GM23338 (cell line): ENCODE measurements around the gene IQCM. TPM values are rescaled to one million over a fixed set of nuclear protein-coding genes. Genes with fewer than 3 reads are reported as not detected.

ENCODE experiments used
- ATAC-seq: fragments of 200-7000 bp; cut with Tn5 transposase; 3 replicates; pipeline ENCODE4 v1.9.1; 2020
- DNase-seq: peaks from one replicate; pipeline ENCODE4 v3.0.0-alpha.2; 2015; ENCODE audit warnings: low spot score
- H2AFZ ChIP-seq: fragments of 200-600 bp; sonication (generic); 2 replicates; pipeline ENCODE4 v1.8.0; 2016; ENCODE audit warnings: antibody characterized with exemption, mild to moderate bottlenecking, moderate library complexity
- H3F3A ChIP-seq: fragments of 200-600 bp; sonication (generic); replicated peaks from 2 replicates; pipeline ENCODE4 v1.8.0; 2017; ENCODE audit warnings: antibody characterized with exemption, mixed run types, low read depth
- H3K27ac ChIP-seq: fragments of 200-600 bp; sonication (generic); 2 replicates; pipeline ENCODE4 v1.6.1; 2016; ENCODE audit warnings: low read depth
- H3K27me3 ChIP-seq: fragments of 200-600 bp; sonication (generic); 2 replicates; pipeline ENCODE4 v1.8.0; 2016; ENCODE audit warnings: mild to moderate bottlenecking, mixed run types, moderate library complexity; ENCODE audit not compliant: insufficient read depth
- H3K36me3 ChIP-seq: fragments of 200-600 bp; sonication (generic); 2 replicates; pipeline ENCODE4 v1.8.0; 2016; ENCODE audit warnings: mild to moderate bottlenecking; ENCODE audit not compliant: insufficient read depth
- H3K4me1 ChIP-seq: fragments of 200-600 bp; sonication (generic); 2 replicates; pipeline ENCODE4 v1.8.0; 2016; ENCODE audit warnings: mild to moderate bottlenecking, moderate library complexity; ENCODE audit not compliant: insufficient read depth
- H3K4me2 ChIP-seq: fragments of 200-600 bp; sonication (generic); 2 replicates; pipeline ENCODE4 v1.7.1; 2017; ENCODE audit warnings: mixed run types
- H3K4me3 ChIP-seq: fragments of 200-600 bp; sonication (generic); 2 replicates; pipeline ENCODE4 v1.6.1; 2016; ENCODE audit warnings: mixed run types
- H3K79me2 ChIP-seq: fragments of 200-600 bp; sonication (generic); replicated peaks from 2 replicates; pipeline ENCODE4 v1.8.0; 2017; ENCODE audit warnings: mild to moderate bottlenecking; ENCODE audit not compliant: insufficient read depth
- H3K9me2 ChIP-seq: fragments of 200-600 bp; sonication (generic); 2 replicates; pipeline ENCODE4 v1.8.0; 2017; ENCODE audit not compliant: insufficient read depth
- H4K20me1 ChIP-seq: fragments of 200-600 bp; sonication (generic); replicated peaks from 2 replicates; pipeline ENCODE4 v1.8.0; 2017; ENCODE audit warnings: mild to moderate bottlenecking; ENCODE audit not compliant: insufficient read depth
- H3K27ac Mint-ChIP-seq: 2 replicates; pipeline ENCODE4 v1.8.0; 2020; ENCODE audit warnings: inconsistent platforms, mild to moderate bottlenecking, moderate library complexity, mixed read lengths
- H3K27me3 Mint-ChIP-seq: 3 replicates; pipeline ENCODE4 v1.8.0; 2022; ENCODE audit warnings: low read depth, mild to moderate bottlenecking, moderate library complexity, mixed read lengths, inconsistent platforms; ENCODE audit not compliant: insufficient read depth, poor library complexity
- H3K36me3 Mint-ChIP-seq: 3 replicates; pipeline ENCODE4 v1.8.0; 2021; ENCODE audit warnings: low read depth, mild to moderate bottlenecking, inconsistent platforms, moderate library complexity, mixed read lengths
- H3K4me1 Mint-ChIP-seq: 3 replicates; pipeline ENCODE4 v1.8.0; 2020; ENCODE audit warnings: mild to moderate bottlenecking, inconsistent platforms, mixed read lengths
- H3K4me3 Mint-ChIP-seq: 3 replicates; pipeline ENCODE4 v1.8.0; 2021; ENCODE audit warnings: moderate library complexity, mild to moderate bottlenecking, inconsistent platforms, mixed read lengths
- H3K9me3 Mint-ChIP-seq: 3 replicates; pipeline ENCODE4 v1.8.0; 2020; ENCODE audit warnings: moderate library complexity, mild to moderate bottlenecking, inconsistent platforms, mixed read lengths
- CREB1 ChIP-seq: fragments of 250-450 bp; sonication (Bioruptor Pico); IDR thresholded peaks from 2 replicates; pipeline ENCODE4 v1.5.0; 2020; ENCODE audit warnings: low read depth, mild to moderate bottlenecking, moderate library complexity
- EZH2 ChIP-seq: fragments of 200-600 bp; sonication (generic); IDR thresholded peaks from one replicate; pipeline ENCODE4 v1.8.0; 2017; ENCODE audit warnings: antibody characterized with exemption, mild to moderate bottlenecking, low read depth; ENCODE audit not compliant: unreplicated experiment
- EZH2phosphoT487 ChIP-seq: fragments of 200-600 bp; sonication (generic); IDR thresholded peaks from one replicate; pipeline ENCODE4 v1.8.1; 2018; ENCODE audit warnings: antibody characterized with exemption; ENCODE audit not compliant: unreplicated experiment
- JUNB ChIP-seq: IDR thresholded peaks from one replicate; pipeline ENCODE4 v1.6.1; 2016; ENCODE audit warnings: antibody characterized with exemption; ENCODE audit not compliant: unreplicated experiment
- NANOG ChIP-seq: IDR thresholded peaks from 2 replicates; pipeline ENCODE4 v1.6.1; 2016; ENCODE audit warnings: antibody characterized with exemption, borderline replicate concordance
- POLR2AphosphoS5 ChIP-seq: IDR thresholded peaks from 2 replicates; pipeline ENCODE4 v1.6.1; 2016; ENCODE audit warnings: antibody characterized with exemption, low read depth
- REST ChIP-seq: IDR thresholded peaks from one replicate; pipeline ENCODE4 v1.6.1; 2018; ENCODE audit warnings: antibody characterized with exemption; ENCODE audit not compliant: unreplicated experiment
- STAT1 ChIP-seq: IDR thresholded peaks from one replicate; pipeline ENCODE4 v1.6.1; 2016; ENCODE audit warnings: antibody characterized with exemption; ENCODE audit not compliant: unreplicated experiment
- ZNF114 ChIP-seq: fragments of 250-450 bp; sonication (Bioruptor Pico); IDR thresholded peaks from 2 replicates; pipeline ENCODE4 v1.5.0; 2020; ENCODE audit warnings: mild to moderate bottlenecking, moderate library complexity
- ZNF331 ChIP-seq: fragments of 250-450 bp; sonication (Bioruptor Pico); IDR thresholded peaks from 2 replicates; pipeline ENCODE4 v1.5.0; 2020; ENCODE audit warnings: low read depth, mild to moderate bottlenecking, moderate library complexity
- polyA plus RNA-seq: library from polyadenylated mRNA; unstranded; fragments of >200 nt; fragmentation: Nextera tagmentation; extraction: Ambion mirVana; gene quantifications from 2 replicates; pipeline ENCODE4 v1.2.1, GENCODE V29; 2016
- total RNA-seq: library from RNA; depleted of rRNA; stranded (reverse); fragments of >200 nt; shearing (Covaris generic); gene quantifications from 2 replicates; pipeline ENCODE4 v1.2.3, GENCODE V29; 2014
- TF ChIP-seq, protein P1 (sequence below): fragments of 250-450 bp; sonication (Bioruptor Pico); IDR thresholded peaks from 2 replicates; pipeline ENCODE4 v1.5.0; 2020; ENCODE audit warnings: mild to moderate bottlenecking, moderate library complexity
- TF ChIP-seq, protein P2 (sequence below): IDR thresholded peaks from 2 replicates; pipeline ENCODE4 v1.6.1; 2016; ENCODE audit warnings: antibody characterized with exemption

The IQCM gene
- total and polyA plus RNA-seq, 2 experiments from 2014 or later: not detected

GRCh38 chr4:149631629-149632028, 184.0 kb downstream of the IQCM start:
- TF ChIP-seq EZH2 (no peak), REST (no peak), NANOG (no peak), ZNF331 (CRISPR knock-in tag) (no peak), STAT1 (no peak), EZH2phosphoT487 (no peak), ZNF114 (CRISPR knock-in tag) (no peak), JUNB (no peak), POLR2AphosphoS5 (no peak), CREB1 (CRISPR knock-in tag) (no peak)
- TF ChIP-seq, protein P1, sequence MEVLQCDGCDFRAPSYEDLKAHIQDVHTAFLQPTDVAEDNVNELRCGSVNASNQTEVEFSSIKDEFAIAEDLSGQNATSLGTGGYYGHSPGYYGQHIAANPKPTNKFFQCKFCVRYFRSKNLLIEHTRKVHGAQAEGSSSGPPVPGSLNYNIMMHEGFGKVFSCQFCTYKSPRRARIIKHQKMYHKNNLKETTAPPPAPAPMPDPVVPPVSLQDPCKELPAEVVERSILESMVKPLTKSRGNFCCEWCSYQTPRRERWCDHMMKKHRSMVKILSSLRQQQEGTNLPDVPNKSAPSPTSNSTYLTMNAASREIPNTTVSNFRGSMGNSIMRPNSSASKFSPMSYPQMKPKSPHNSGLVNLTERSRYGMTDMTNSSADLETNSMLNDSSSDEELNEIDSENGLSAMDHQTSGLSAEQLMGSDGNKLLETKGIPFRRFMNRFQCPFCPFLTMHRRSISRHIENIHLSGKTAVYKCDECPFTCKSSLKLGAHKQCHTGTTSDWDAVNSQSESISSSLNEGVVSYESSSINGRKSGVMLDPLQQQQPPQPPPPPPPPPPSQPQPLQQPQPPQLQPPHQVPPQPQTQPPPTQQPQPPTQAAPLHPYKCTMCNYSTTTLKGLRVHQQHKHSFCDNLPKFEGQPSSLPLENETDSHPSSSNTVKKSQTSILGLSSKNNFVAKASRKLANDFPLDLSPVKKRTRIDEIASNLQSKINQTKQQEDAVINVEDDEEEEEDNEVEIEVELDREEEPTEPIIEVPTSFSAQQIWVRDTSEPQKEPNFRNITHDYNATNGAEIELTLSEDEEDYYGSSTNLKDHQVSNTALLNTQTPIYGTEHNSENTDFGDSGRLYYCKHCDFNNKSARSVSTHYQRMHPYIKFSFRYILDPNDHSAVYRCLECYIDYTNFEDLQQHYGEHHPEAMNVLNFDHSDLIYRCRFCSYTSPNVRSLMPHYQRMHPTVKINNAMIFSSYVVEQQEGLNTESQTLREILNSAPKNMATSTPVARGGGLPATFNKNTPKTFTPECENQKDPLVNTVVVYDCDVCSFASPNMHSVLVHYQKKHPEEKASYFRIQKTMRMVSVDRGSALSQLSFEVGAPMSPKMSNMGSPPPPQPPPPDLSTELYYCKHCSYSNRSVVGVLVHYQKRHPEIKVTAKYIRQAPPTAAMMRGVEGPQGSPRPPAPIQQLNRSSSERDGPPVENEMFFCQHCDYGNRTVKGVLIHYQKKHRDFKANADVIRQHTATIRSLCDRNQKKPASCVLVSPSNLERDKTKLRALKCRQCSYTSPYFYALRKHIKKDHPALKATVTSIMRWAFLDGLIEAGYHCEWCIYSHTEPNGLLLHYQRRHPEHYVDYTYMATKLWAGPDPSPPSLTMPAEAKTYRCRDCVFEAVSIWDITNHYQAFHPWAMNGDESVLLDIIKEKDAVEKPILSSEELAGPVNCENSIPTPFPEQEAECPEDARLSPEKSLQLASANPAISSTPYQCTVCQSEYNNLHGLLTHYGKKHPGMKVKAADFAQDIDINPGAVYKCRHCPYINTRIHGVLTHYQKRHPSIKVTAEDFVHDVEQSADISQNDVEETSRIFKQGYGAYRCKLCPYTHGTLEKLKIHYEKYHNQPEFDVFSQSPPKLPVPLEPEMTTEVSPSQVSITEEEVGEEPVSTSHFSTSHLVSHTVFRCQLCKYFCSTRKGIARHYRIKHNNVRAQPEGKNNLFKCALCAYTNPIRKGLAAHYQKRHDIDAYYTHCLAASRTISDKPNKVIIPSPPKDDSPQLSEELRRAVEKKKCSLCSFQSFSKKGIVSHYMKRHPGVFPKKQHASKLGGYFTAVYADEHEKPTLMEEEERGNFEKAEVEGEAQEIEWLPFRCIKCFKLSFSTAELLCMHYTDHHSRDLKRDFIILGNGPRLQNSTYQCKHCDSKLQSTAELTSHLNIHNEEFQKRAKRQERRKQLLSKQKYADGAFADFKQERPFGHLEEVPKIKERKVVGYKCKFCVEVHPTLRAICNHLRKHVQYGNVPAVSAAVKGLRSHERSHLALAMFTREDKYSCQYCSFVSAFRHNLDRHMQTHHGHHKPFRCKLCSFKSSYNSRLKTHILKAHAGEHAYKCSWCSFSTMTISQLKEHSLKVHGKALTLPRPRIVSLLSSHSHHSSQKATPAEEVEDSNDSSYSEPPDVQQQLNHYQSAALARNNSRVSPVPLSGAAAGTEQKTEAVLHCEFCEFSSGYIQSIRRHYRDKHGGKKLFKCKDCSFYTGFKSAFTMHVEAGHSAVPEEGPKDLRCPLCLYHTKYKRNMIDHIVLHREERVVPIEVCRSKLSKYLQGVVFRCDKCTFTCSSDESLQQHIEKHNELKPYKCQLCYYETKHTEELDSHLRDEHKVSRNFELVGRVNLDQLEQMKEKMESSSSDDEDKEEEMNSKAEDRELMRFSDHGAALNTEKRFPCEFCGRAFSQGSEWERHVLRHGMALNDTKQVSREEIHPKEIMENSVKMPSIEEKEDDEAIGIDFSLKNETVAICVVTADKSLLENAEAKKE (CRISPR knock-in tag): no peak
- TF ChIP-seq, protein P2, sequence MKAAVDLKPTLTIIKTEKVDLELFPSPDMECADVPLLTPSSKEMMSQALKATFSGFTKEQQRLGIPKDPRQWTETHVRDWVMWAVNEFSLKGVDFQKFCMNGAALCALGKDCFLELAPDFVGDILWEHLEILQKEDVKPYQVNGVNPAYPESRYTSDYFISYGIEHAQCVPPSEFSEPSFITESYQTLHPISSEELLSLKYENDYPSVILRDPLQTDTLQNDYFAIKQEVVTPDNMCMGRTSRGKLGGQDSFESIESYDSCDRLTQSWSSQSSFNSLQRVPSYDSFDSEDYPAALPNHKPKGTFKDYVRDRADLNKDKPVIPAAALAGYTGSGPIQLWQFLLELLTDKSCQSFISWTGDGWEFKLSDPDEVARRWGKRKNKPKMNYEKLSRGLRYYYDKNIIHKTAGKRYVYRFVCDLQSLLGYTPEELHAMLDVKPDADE: no peak
- no peak overlapping the region for H3K4me2 ChIP-seq
- no peaks in the 10 kb centered on the region for H3K27me3 ChIP-seq
- Mint-ChIP-seq H3K4me1 (peaks cover 10% of the 10 kb centered on the region; the same call in 2 of the 3 replicates), H3K36me3 (no peaks in the 10 kb centered on the region), H3K4me3 (no peak overlapping the region), H3K27me3 (no peaks in the 10 kb centered on the region), H3K9me3 (no peaks in the 10 kb centered on the region), H3K27ac (0 out of 2 replicates have a peak overlapping the region, but pooled peaks have one; percentile 45)
- no peak overlapping the region for H2AFZ ChIP-seq
- no peaks in the 10 kb centered on the region; the same call in 1 of the 2 replicates for H3K4me1 ChIP-seq
- peak; percentile 39 for DNase-seq
- no peak overlapping the region for H3K4me3 ChIP-seq
- ATAC-seq: peak; percentile 53; the same call in 2 of the 3 replicates
- H4K20me1 ChIP-seq: no peaks in the 10 kb centered on the region
- no peaks in the 10 kb centered on the region for H3K36me3 ChIP-seq
- H3K27ac ChIP-seq: no peak overlapping the region
- no peaks in the 10 kb centered on the region for H3K79me2 ChIP-seq
- no peaks in the 10 kb centered on the region for H3K9me2 ChIP-seq
- no peaks in the 10 kb centered on the region for H3F3A ChIP-seq
